ENCODE results near the gene GLRX3.
A peak's percentile ranks its signal among the peaks of the same experiment; 100 is the strongest.

- TF ChIP-seq, protein P1, sequence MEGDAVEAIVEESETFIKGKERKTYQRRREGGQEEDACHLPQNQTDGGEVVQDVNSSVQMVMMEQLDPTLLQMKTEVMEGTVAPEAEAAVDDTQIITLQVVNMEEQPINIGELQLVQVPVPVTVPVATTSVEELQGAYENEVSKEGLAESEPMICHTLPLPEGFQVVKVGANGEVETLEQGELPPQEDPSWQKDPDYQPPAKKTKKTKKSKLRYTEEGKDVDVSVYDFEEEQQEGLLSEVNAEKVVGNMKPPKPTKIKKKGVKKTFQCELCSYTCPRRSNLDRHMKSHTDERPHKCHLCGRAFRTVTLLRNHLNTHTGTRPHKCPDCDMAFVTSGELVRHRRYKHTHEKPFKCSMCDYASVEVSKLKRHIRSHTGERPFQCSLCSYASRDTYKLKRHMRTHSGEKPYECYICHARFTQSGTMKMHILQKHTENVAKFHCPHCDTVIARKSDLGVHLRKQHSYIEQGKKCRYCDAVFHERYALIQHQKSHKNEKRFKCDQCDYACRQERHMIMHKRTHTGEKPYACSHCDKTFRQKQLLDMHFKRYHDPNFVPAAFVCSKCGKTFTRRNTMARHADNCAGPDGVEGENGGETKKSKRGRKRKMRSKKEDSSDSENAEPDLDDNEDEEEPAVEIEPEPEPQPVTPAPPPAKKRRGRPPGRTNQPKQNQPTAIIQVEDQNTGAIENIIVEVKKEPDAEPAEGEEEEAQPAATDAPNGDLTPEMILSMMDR (IDR thresholded peaks at IDR 0.05), result peak; percentile 99 to 100 (median 100)
- TF ChIP-seq POLR2AphosphoS5 (IDR thresholded peaks at IDR 0.05; ENCODE audit: insufficient read depth in 1 of 2, low read depth in 1 of 2), result peak in 1 of 2 donors; percentile 17
Measured at GRCh38 chr10:130190055-130190736, 54.0 kb downstream of the GLRX3 start.

All from vagina (tissue), 2 donors.